HepG2 (cell line): Measurements from ENCODE around the gene FILIP1. TPM values are rescaled to one million over a fixed set of nuclear protein-coding genes. Genes with fewer than 3 reads are reported as not detected.
A peak's percentile ranks its signal among the peaks of the same experiment; 100 is the strongest.

Experiments
- ATF1 ChIP-seq: IDR thresholded peaks from 2 replicates; pipeline ENCODE4 v1.6.1; 2016; ENCODE audit warnings: mild to moderate bottlenecking, control low read depth
- ETV6 ChIP-seq: sonication (generic); formaldehyde crosslinking; conservative IDR thresholded peaks from 2 replicates; pipeline ENCODE4 v1.4.0; 2020; ENCODE audit warnings: missing genetic modification reagents
- JUN ChIP-seq: sonication (generic); formaldehyde crosslinking; IDR thresholded peaks from 2 replicates; pipeline ENCODE4 v1.4.0; 2020; ENCODE audit warnings: mild to moderate bottlenecking, missing genetic modification reagents
- MAZ ChIP-seq, 2 experiments: sonication (generic) in 1 of 2; formaldehyde crosslinking in 1 of 2; IDR thresholded peaks; 2 replicates each; pipeline versions ENCODE4 v1.5.0 to v1.6.1; 2012 to 2020; ENCODE audit warnings: low read depth in 2 of 2, mild to moderate bottlenecking in 2 of 2, borderline replicate concordance in 1 of 2, improper control_type of control experiment in 1 of 2, low read length in 1 of 2, missing genetic modification reagents in 1 of 2, moderate library complexity in 1 of 2
- MTA3 ChIP-seq: sonication (generic); formaldehyde crosslinking; IDR thresholded peaks from 2 replicates; pipeline ENCODE4 v1.4.0; 2020; ENCODE audit warnings: missing genetic modification reagents
- NFE2L2 ChIP-seq: fragments of 150-350 bp; IDR thresholded peaks from 2 replicates; pipeline ENCODE4 v1.6.1; 2014; ENCODE audit warnings: low read length
- POLR2AphosphoS5 ChIP-seq: IDR thresholded peaks from 2 replicates; pipeline ENCODE4 v1.6.1; 2012; ENCODE audit warnings: low read depth, low read length
- PRPF4 ChIP-seq: fragments of 200-400 bp; formaldehyde crosslinking; IDR thresholded peaks from 2 replicates; pipeline ENCODE4 v1.6.1; 2016; ENCODE audit warnings: low read length, low read depth; ENCODE audit not compliant: poor library complexity, severe bottlenecking
- RFX3 ChIP-seq: IDR thresholded peaks from 2 replicates; pipeline ENCODE4 v1.6.1; 2016; ENCODE audit warnings: missing biosample characterization, missing genetic modification reagents
- RFXAP ChIP-seq: sonication (generic); formaldehyde crosslinking; IDR thresholded peaks from 2 replicates; pipeline ENCODE4 v1.4.0; 2020; ENCODE audit warnings: missing genetic modification reagents, borderline replicate concordance
- TCF7 ChIP-seq: sonication (generic); IDR thresholded peaks from 2 replicates; pipeline ENCODE4 v1.6.1; 2016; ENCODE audit warnings: antibody characterized with exemption, low read depth
- TEAD2 ChIP-seq: sonication (generic); formaldehyde crosslinking; IDR thresholded peaks from 2 replicates; pipeline ENCODE4 v1.9.0; 2021; ENCODE audit warnings: missing genetic modification reagents
- TOE1 ChIP-seq: sonication (generic); formaldehyde crosslinking; IDR thresholded peaks from 2 replicates; pipeline ENCODE4 v1.4.0; 2020; ENCODE audit warnings: mild to moderate bottlenecking, missing genetic modification reagents
- ZMYM2 ChIP-seq: sonication (generic); formaldehyde crosslinking; IDR thresholded peaks from 2 replicates; pipeline ENCODE4 v1.8.0; 2022; ENCODE audit warnings: mild to moderate bottlenecking, missing genetic modification reagents
- ZNF121 ChIP-seq: sonication (generic); formaldehyde crosslinking; IDR thresholded peaks from 2 replicates; pipeline ENCODE4 v1.5.0; 2020; ENCODE audit warnings: mild to moderate bottlenecking, missing genetic modification reagents
- ZNF256 ChIP-seq: sonication (generic); formaldehyde crosslinking; conservative IDR thresholded peaks from 2 replicates; pipeline ENCODE4 v1.4.0; 2020; ENCODE audit warnings: missing genetic modification reagents
- ZNF382 ChIP-seq: sonication (generic); formaldehyde crosslinking; IDR thresholded peaks from 2 replicates; pipeline ENCODE4 v1.5.0; 2020; ENCODE audit warnings: missing genetic modification reagents, mild to moderate bottlenecking, borderline replicate concordance
- ZNF431 ChIP-seq: sonication (generic); formaldehyde crosslinking; IDR thresholded peaks from 2 replicates; pipeline ENCODE4 v1.9.0; 2022; ENCODE audit warnings: missing genetic modification reagents, low read depth, mild to moderate bottlenecking, borderline replicate concordance
- ZNF441 ChIP-seq: sonication (generic); formaldehyde crosslinking; IDR thresholded peaks from 2 replicates; pipeline ENCODE4 v1.7.0; 2021; ENCODE audit warnings: missing genetic modification reagents, borderline replicate concordance
- ZNF850 ChIP-seq: sonication (generic); formaldehyde crosslinking; conservative IDR thresholded peaks from 2 replicates; pipeline ENCODE4 v1.9.0; 2021; ENCODE audit warnings: mild to moderate bottlenecking, missing genetic modification reagents
- polyA plus RNA-seq, 8 experiments: library from polyadenylated mRNA; depleted of rRNA in 3 of 8; stranded (reverse) in 7 of 8; unstranded in 1 of 8; fragments of >200 nt; fragmentation: Illumina TruSeq in 4 of 8; extraction: Trizol in 4 of 8; gene quantifications; 2 replicates each; pipeline versions ENCODE4 v1.2.1 to v1.2.3, GENCODE V29; 2011 to 2016; ENCODE audit warnings: low read depth in 4 of 8, missing spikeins in 1 of 8, mixed read lengths in 1 of 8; ENCODE audit not compliant: insufficient read depth in 1 of 8
- total RNA-seq, 5 experiments: library from RNA; depleted of rRNA; stranded (reverse); fragments of >200 nt; fragmentation: Illumina TruSeq; extraction: Trizol; gene quantifications; 2 replicates each; pipeline ENCODE4 v1.2.3, GENCODE V29; 2016; ENCODE audit warnings: low read depth in 1 of 5
- TF ChIP-seq, protein P1 (sequence below): sonication (generic); formaldehyde crosslinking; IDR thresholded peaks from 2 replicates; pipeline ENCODE4 v1.4.0; 2020; ENCODE audit warnings: missing genetic modification reagents
- TF ChIP-seq, protein P2 (sequence below): IDR thresholded peaks from 2 replicates; pipeline ENCODE4 v1.6.1; 2012; ENCODE audit warnings: inconsistent platforms
- TF ChIP-seq, protein P3 (sequence below): sonication (generic); formaldehyde crosslinking; IDR thresholded peaks from 2 replicates; pipeline ENCODE4 v1.8.0; 2022; ENCODE audit warnings: missing genetic modification reagents, mild to moderate bottlenecking, moderate library complexity, borderline replicate concordance
- TF ChIP-seq, protein P4 (sequence below): sonication (generic); formaldehyde crosslinking; IDR thresholded peaks from 2 replicates; pipeline ENCODE4 v1.5.1; 2020; ENCODE audit warnings: mild to moderate bottlenecking, moderate library complexity, missing genetic modification reagents

The FILIP1 gene
- total and polyA plus RNA-seq, 2 of the 13 experiments (the other 11 are each of a cell fraction or from before 2014, with no cell fraction given) = not detected

DNA sequence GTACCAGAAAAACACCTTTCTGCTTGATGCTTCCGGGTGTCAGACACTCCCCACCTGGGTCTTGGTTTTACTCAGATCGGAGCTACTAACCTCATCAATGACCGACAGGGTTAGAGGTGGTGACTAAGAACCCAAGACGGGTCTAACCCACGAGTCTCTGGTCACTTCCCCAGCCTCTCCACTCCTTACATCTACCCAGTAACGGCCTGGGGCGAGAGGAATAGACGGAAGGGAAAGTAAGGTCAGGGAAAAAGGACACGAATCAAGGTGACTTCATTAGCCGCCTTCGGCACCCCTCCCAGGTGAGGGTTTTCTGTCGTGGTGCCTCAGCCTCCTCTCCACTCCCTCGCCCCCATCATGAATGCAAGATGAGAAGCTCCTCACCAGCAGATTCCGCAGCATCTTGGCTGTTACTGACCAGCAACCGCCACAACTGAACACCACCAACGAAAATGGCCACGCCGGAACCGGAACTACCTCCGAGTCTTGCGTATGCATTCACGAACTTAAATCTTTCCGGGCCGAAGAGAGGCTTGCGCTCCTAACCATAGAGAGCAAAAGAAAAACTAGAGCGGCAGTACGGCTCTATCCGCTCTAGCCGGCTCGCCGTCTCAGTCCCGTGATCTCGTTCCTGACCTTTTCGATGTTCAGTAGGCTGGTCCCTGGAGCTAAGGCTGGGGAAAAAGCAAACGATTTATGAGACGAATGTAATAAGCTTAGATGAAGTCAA lies 250.1 kb downstream of the FILIP1 start, which contains the start of gene COX7A2 (continued):
- TF ChIP-seq ZMYM2 (CRISPR knock-in tag) (peak; percentile 22; the same call in 1 of the 2 replicates), RFX3 (no peak), ATF1 (peak; percentile 88), RFXAP (CRISPR knock-in tag) (no peak; the same call in 1 of the 2 replicates), ZNF121 (CRISPR knock-in tag) (no peak), TOE1 (CRISPR knock-in tag) (peak; percentile 11; the same call in 1 of the 2 replicates), MTA3 (CRISPR knock-in tag) (no peak), JUN (no peak), ZNF256 (no peak), ETV6 (no peak), MAZ (IDR thresholded peaks at IDR 0.05; ENCODE audit: borderline replicate concordance, low read depth, low read length) (no peak; the same call in 1 of the 2 replicates), MAZ (CRISPR knock-in tag; IDR thresholded peaks at IDR 0.05; ENCODE audit: low read depth) (0 out of 2 replicates have a peak, but pooled peaks have one; percentile 24), TEAD2 (CRISPR knock-in tag) (no peak), PRPF4 (no peak), TCF7 (no peak), POLR2AphosphoS5 (peak; percentile 98), ZNF431 (0 out of 2 replicates have a peak, but pooled peaks have one; percentile 17), ZNF441 (no peak), ZNF850 (CRISPR knock-in tag) (no peak), NFE2L2 (no peak), ZNF382 (CRISPR knock-in tag) (no peak)
- TF ChIP-seq, protein P1, sequence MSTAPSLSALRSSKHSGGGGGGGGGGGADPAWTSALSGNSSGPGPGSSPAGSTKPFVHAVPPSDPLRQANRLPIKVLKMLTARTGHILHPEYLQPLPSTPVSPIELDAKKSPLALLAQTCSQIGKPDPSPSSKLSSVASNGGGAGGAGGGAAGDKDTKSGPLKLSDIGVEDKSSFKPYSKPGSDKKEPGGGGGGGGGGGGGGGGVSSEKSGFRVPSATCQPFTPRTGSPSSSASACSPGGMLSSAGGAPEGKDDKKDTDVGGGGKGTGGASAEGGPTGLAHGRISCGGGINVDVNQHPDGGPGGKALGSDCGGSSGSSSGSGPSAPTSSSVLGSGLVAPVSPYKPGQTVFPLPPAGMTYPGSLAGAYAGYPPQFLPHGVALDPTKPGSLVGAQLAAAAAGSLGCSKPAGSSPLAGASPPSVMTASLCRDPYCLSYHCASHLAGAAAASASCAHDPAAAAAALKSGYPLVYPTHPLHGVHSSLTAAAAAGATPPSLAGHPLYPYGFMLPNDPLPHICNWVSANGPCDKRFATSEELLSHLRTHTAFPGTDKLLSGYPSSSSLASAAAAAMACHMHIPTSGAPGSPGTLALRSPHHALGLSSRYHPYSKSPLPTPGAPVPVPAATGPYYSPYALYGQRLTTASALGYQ (CRISPR knock-in tag) = peak; percentile 69; the same call in 1 of the 2 replicates
- TF ChIP-seq, protein P2, sequence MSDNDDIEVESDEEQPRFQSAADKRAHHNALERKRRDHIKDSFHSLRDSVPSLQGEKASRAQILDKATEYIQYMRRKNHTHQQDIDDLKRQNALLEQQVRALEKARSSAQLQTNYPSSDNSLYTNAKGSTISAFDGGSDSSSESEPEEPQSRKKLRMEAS = 0 out of 2 replicates have a peak, but pooled peaks have one; percentile 33
- TF ChIP-seq, protein P3, sequence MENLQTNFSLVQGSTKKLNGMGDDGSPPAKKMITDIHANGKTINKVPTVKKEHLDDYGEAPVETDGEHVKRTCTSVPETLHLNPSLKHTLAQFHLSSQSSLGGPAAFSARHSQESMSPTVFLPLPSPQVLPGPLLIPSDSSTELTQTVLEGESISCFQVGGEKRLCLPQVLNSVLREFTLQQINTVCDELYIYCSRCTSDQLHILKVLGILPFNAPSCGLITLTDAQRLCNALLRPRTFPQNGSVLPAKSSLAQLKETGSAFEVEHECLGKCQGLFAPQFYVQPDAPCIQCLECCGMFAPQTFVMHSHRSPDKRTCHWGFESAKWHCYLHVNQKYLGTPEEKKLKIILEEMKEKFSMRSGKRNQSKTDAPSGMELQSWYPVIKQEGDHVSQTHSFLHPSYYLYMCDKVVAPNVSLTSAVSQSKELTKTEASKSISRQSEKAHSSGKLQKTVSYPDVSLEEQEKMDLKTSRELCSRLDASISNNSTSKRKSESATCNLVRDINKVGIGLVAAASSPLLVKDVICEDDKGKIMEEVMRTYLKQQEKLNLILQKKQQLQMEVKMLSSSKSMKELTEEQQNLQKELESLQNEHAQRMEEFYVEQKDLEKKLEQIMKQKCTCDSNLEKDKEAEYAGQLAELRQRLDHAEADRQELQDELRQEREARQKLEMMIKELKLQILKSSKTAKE (CRISPR knock-in tag) = no peak
- TF ChIP-seq, protein P4, sequence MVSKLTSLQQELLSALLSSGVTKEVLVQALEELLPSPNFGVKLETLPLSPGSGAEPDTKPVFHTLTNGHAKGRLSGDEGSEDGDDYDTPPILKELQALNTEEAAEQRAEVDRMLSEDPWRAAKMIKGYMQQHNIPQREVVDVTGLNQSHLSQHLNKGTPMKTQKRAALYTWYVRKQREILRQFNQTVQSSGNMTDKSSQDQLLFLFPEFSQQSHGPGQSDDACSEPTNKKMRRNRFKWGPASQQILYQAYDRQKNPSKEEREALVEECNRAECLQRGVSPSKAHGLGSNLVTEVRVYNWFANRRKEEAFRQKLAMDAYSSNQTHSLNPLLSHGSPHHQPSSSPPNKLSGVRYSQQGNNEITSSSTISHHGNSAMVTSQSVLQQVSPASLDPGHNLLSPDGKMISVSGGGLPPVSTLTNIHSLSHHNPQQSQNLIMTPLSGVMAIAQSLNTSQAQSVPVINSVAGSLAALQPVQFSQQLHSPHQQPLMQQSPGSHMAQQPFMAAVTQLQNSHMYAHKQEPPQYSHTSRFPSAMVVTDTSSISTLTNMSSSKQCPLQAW (CRISPR knock-in tag) = peak; percentile 85
